Neural progenitor cell (in vitro differentiated cells): Measurements from ENCODE around the gene RNF183. TPM values are rescaled to one million over a fixed set of nuclear protein-coding genes. Genes with fewer than 3 reads are reported as not detected.

ENCODE experiments used
- DNase-seq: peaks from one replicate; pipeline ENCODE4 v3.0.0-alpha.2; 2016; ENCODE audit warnings: low spot score
- H2AFZ ChIP-seq: fragments of 200-600 bp; sonication (generic); replicated peaks from 2 replicates; pipeline ENCODE4 v1.6.1; 2016; ENCODE audit warnings: antibody characterized with exemption
- H3F3A ChIP-seq: fragments of 200-600 bp; sonication (generic); 2 replicates; pipeline ENCODE4 v1.6.1; 2016; ENCODE audit warnings: antibody characterized with exemption, low read depth
- H3K27ac ChIP-seq: fragments of 200-600 bp; sonication (generic); 2 replicates; pipeline ENCODE4 v1.5.1; 2016; ENCODE audit warnings: mild to moderate bottlenecking
- H3K27me3 ChIP-seq: fragments of 200-600 bp; sonication (generic); 2 replicates; pipeline ENCODE4 v1.6.1; 2016; ENCODE audit warnings: mild to moderate bottlenecking, moderate library complexity
- H3K36me3 ChIP-seq: fragments of 200-600 bp; sonication (generic); 2 replicates; pipeline ENCODE4 v1.5.1; 2016
- H3K4me1 ChIP-seq: fragments of 200-600 bp; sonication (generic); 2 replicates; pipeline ENCODE4 v1.6.1; 2016; ENCODE audit warnings: mixed run types
- H3K4me2 ChIP-seq: fragments of 200-600 bp; sonication (generic); 2 replicates; pipeline ENCODE4 v1.6.1; 2016
- H3K4me3 ChIP-seq: fragments of 200-600 bp; sonication (generic); 2 replicates; pipeline ENCODE4 v1.5.1; 2016
- H3K79me2 ChIP-seq: fragments of 200-600 bp; sonication (generic); 2 replicates; pipeline ENCODE4 v1.6.1; 2016; ENCODE audit warnings: low read depth
- H3K9ac ChIP-seq: fragments of 200-600 bp; sonication (generic); 2 replicates; pipeline ENCODE4 v1.6.1; 2016
- H3K9me3 ChIP-seq: fragments of 200-600 bp; sonication (generic); 2 replicates; pipeline ENCODE4 v1.5.1; 2016; ENCODE audit warnings: low read depth
- H4K20me1 ChIP-seq: fragments of 200-600 bp; sonication (generic); 2 replicates; pipeline ENCODE4 v1.6.1; 2016; ENCODE audit warnings: low read depth
- H3K27ac Mint-ChIP-seq: 3 replicates; pipeline ENCODE4 v1.8.0; 2021; ENCODE audit warnings: mixed read lengths
- H3K27me3 Mint-ChIP-seq: 2 replicates; pipeline ENCODE4 v1.8.0; 2022; ENCODE audit warnings: low read depth, mild to moderate bottlenecking, inconsistent platforms, moderate library complexity, mixed read lengths; ENCODE audit not compliant: insufficient read depth
- H3K36me3 Mint-ChIP-seq: 3 replicates; pipeline ENCODE4 v1.8.0; 2021; ENCODE audit warnings: mixed read lengths
- H3K4me1 Mint-ChIP-seq: 3 replicates; pipeline ENCODE4 v1.8.0; 2021; ENCODE audit warnings: mixed read lengths
- H3K4me3 Mint-ChIP-seq: 3 replicates; pipeline ENCODE4 v1.8.0; 2021; ENCODE audit warnings: mild to moderate bottlenecking, moderate library complexity, mixed read lengths
- H3K9me3 Mint-ChIP-seq: 3 replicates; pipeline ENCODE4 v1.8.0; 2020; ENCODE audit warnings: mixed read lengths
- EZH2 ChIP-seq: fragments of 200-600 bp; sonication (generic); IDR thresholded peaks from 2 replicates; pipeline ENCODE4 v1.6.1; 2017; ENCODE audit warnings: antibody characterized with exemption, mild to moderate bottlenecking, moderate library complexity
- EZH2phosphoT487 ChIP-seq: fragments of 200-600 bp; sonication (generic); IDR thresholded peaks from 2 replicates; pipeline ENCODE4 v1.6.1; 2017; ENCODE audit warnings: antibody characterized with exemption
- total RNA-seq: library from RNA; depleted of rRNA; stranded (reverse); fragments of >200 nt; gene quantifications from 2 replicates; pipeline ENCODE4 v1.2.3, GENCODE V29; 2015; ENCODE audit warnings: low replicate concordance
- TF ChIP-seq, protein P1 (sequence below): fragments of 200-600 bp; sonication (generic); IDR thresholded peaks from 2 replicates; pipeline ENCODE4 v1.5.1; 2017; ENCODE audit warnings: antibody characterized with exemption, mild to moderate bottlenecking

The RNF183 gene
- total RNA-seq, 1 donor from 2014 or later = 0.09 TPM

DNA sequence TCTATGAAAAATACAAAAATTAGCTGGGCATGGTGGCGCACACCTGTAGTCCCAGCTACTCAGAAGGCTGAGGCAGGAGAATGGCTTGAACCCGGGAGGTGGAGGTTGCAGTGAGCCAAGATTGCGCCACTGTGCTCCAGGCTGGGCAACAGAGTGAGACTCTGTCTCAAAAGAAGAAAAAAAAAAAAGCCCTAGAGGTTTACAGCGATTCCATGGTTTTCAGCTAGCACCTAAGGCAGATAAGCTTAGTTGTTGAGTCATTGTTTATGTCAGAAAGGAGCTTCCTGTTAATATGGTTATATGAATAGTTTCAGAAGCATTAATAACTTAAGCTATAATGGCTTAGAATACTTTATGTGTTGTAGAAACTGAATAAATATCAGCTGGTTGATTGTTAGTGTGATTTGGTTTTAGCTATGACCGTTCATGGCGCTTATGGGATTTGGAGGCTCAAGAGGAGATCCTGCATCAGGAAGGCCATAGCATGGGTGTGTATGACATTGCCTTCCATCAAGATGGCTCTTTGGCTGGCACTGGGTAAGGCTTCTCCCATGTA, 13.0 kb downstream of the RNF183 start:
- H3F3A ChIP-seq = peaks cover 3% of the 10 kb centered on the region
- H3K4me2 ChIP-seq = no peak overlapping the region
- Mint-ChIP-seq H3K4me1 (no peaks in the 10 kb centered on the region), H3K36me3 (peaks cover 35% of the 10 kb centered on the region), H3K9me3 (no peaks in the 10 kb centered on the region), H3K27me3 (no peaks in the 10 kb centered on the region), H3K27ac (no peak overlapping the region), H3K4me3 (no peak overlapping the region)
- H3K27ac ChIP-seq = no peak overlapping the region
- DNase-seq = no peak
- no peak overlapping the region for H2AFZ ChIP-seq
- H3K4me3 ChIP-seq = no peak overlapping the region
- no peaks in the 10 kb centered on the region for H3K9me3 ChIP-seq
- no peaks in the 10 kb centered on the region for H3K79me2 ChIP-seq
- TF ChIP-seq, protein P1, sequence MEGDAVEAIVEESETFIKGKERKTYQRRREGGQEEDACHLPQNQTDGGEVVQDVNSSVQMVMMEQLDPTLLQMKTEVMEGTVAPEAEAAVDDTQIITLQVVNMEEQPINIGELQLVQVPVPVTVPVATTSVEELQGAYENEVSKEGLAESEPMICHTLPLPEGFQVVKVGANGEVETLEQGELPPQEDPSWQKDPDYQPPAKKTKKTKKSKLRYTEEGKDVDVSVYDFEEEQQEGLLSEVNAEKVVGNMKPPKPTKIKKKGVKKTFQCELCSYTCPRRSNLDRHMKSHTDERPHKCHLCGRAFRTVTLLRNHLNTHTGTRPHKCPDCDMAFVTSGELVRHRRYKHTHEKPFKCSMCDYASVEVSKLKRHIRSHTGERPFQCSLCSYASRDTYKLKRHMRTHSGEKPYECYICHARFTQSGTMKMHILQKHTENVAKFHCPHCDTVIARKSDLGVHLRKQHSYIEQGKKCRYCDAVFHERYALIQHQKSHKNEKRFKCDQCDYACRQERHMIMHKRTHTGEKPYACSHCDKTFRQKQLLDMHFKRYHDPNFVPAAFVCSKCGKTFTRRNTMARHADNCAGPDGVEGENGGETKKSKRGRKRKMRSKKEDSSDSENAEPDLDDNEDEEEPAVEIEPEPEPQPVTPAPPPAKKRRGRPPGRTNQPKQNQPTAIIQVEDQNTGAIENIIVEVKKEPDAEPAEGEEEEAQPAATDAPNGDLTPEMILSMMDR = no peak
- H3K36me3 ChIP-seq = peaks cover 32% of the 10 kb centered on the region
- no peaks in the 10 kb centered on the region for H3K27me3 ChIP-seq
- H4K20me1 ChIP-seq = no peaks in the 10 kb centered on the region
- no peaks in the 10 kb centered on the region for H3K4me1 ChIP-seq
- no peak overlapping the region for H3K9ac ChIP-seq

DNA sequence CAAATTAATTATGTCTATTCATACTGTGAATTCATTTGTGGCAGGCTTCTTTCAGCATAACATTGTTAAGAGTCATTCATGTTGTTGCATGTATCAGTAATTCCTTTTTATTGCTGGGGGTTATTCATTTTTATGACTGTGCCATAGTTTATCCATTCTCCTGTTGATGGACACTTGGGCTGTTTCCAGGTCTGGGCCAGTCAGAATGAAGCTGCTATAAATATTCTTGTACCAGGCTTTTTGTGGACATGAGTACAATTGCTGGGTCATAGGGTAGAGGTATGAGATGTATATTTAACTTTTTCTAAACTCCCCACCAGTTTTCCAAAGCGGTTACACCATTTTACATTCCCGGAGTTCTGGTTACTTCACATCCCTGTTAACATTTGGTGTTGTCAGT, 14.1 kb downstream of the RNF183 start:
- Histone ChIP-seq H3K4me1 (no peaks in the 10 kb centered on the region), H4K20me1 (no peaks in the 10 kb centered on the region), H3K9ac (no peak overlapping the region), H2AFZ (no peak overlapping the region), H3K27me3 (no peaks in the 10 kb centered on the region), H3K4me2 (no peak overlapping the region), H3K79me2 (no peaks in the 10 kb centered on the region), H3K9me3 (no peaks in the 10 kb centered on the region), H3F3A (peaks cover 3% of the 10 kb centered on the region), H3K4me3 (no peak overlapping the region), H3K27ac (no peak overlapping the region), H3K36me3 (peaks cover 41% of the 10 kb centered on the region)
- H3K9me3 Mint-ChIP-seq = no peaks in the 10 kb centered on the region
- H3K4me3 Mint-ChIP-seq = no peak overlapping the region
- H3K36me3 Mint-ChIP-seq = peaks cover 42% of the 10 kb centered on the region
- no peaks in the 10 kb centered on the region for H3K27me3 Mint-ChIP-seq
- H3K27ac Mint-ChIP-seq = no peak overlapping the region
- TF ChIP-seq, protein P1 = no peak
- TF ChIP-seq EZH2phosphoT487 (no peak), EZH2 (no peak)
- no peaks in the 10 kb centered on the region for H3K4me1 Mint-ChIP-seq
- no peak for DNase-seq

DNA sequence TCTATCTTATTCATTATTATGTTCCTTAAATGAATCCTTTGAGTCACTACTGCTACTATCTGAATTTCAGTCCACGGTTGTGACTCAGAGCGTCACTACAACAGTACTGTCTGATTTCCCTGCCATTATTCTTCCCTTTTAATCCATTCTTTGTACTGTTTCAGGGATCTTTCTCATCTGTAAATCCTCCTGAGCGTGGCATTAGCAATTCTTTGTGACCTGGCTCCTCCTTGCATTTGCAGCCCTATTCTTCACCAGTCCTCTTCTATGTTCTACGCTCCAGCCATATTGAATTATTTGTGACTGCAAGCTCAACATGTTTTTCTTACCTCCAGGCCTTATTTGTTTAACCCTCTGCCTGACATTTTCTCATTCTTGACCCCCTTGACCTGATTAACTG, 21.8 kb downstream of the RNF183 start:
- Histone ChIP-seq H3F3A (peaks cover 9% of the 10 kb centered on the region), H3K79me2 (peaks cover 29% of the 10 kb centered on the region), H4K20me1 (peaks cover 16% of the 10 kb centered on the region), H3K9ac (no peak overlapping the region), H3K4me1 (peaks cover 8% of the 10 kb centered on the region), H3K4me3 (no peak overlapping the region), H3K36me3 (peaks cover 37% of the 10 kb centered on the region), H3K27ac (no peak overlapping the region), H3K4me2 (no peak overlapping the region), H3K27me3 (no peaks in the 10 kb centered on the region), H2AFZ (no peak overlapping the region), H3K9me3 (no peaks in the 10 kb centered on the region)
- Mint-ChIP-seq H3K27ac (peak overlapping the region; percentile 17), H3K36me3 (peaks cover 39% of the 10 kb centered on the region), H3K27me3 (no peaks in the 10 kb centered on the region), H3K4me1 (peaks cover 3% of the 10 kb centered on the region), H3K4me3 (no peak overlapping the region), H3K9me3 (no peaks in the 10 kb centered on the region)
- DNase-seq = peak; percentile 16
- no peak for TF ChIP-seq EZH2phosphoT487
- no peak for TF ChIP-seq EZH2
- TF ChIP-seq, protein P1 = no peak
